Urothelium cell line (cell line): ENCODE measurements around the gene POMGNT2.

ENCODE experiments used
- DNase-seq: peaks from one replicate; pipeline ENCODE4 v3.0.0; 2011; ENCODE audit warnings: low spot score, mixed read lengths
- FAIRE-seq: peaks from 2 replicates; lab custom pipeline; 2011; peaks lifted over from hg19 to GRCh38; lab: Jason Lieb, UNC

POMGNT2 gene

GRCh38 chr3:43105596-43106292 lies at the start of gene POMGNT2:
POMGNT2 (minus strand) TSS chr3:43106079; CDS start chr3:43081431, 24,648 bp downstream.
- FAIRE-seq, result no peak
- peak; percentile 98 for DNase-seq

DNA sequence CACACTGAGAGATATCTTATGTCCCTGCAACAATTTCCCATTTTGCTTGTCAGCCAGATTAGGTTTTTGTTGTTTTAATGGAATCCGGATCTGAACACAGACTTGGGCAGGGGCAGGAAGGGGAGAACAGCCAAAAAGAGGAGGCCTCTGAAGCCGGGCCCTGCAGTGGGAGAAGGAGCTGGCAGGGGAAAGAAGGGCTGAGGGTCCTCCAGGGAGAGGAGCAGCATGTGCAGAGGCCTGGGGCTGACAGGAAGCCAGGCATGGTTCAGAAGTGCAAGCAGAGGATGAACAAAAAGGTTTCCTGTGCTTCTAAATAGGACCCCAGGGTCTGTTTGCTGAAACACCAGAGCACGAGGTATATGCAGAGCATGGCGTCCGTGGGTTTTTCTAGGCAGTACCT lies 49.1 kb upstream of the POMGNT2 start:
- DNase-seq (no peak), FAIRE-seq (no peak)

DNA sequence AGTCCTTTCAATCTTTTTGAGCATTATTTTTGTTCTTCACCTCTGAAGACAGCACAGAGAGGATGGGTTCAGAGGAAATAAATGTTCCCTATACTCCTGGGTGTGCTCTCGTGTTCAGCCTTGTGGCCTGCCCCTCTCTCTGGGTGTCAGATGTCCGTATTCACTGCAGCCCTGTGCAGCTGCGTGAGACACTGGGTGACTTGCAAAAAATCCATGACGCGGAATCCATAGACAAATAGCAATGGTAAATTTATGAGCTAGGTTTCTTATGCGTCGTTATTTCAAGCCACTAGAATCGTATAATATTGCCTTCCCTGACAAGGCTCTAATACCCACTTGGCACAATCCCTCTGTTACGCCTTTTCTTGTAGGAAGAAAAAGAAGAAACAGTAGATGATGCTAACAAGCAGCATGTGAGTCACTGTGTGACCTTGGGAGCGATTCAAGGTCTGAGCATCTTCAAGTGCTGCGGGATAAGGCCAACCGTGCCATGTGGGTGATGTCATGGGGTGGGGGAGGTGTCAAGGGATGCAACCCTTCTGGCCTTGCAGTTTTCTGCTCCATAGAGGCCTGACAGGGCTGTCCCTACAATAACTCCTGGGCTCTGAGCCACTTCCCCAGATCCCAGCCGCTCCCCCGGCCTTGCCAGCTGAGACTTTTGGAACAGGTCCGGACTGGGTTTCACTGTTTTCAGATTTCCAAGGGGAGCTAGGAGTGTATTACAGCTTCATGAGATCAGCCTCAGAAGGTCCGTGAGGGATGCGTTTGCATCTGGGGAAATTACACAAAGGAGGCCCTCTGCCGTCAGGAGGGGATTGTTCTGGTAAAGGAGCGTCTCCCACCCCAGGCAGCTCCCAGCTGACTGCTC lies 47.6 kb upstream of the POMGNT2 start:
- DNase-seq (peak; percentile 61), FAIRE-seq (no peak)

DNA sequence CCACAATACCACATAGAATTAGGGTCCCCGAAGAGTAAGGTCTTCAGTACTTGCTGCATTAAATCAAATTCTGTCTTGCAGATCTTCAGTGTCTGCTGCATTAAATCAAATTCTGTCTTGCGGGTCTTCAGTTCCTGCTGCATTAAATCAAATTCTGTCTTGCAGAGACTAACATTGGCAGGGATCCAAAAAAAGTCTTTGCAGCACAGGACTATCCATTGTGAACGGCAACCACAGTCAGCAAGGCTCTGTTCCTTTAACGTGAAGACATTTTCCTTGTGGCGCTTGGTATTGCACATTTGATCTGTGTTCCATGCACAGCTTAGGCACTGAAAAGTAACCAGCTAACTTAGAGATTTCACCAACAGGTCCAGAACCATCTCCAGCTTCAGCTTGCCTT lies 46.8 kb upstream of the POMGNT2 start:
- DNase-seq (no peak), FAIRE-seq (no peak)

DNA sequence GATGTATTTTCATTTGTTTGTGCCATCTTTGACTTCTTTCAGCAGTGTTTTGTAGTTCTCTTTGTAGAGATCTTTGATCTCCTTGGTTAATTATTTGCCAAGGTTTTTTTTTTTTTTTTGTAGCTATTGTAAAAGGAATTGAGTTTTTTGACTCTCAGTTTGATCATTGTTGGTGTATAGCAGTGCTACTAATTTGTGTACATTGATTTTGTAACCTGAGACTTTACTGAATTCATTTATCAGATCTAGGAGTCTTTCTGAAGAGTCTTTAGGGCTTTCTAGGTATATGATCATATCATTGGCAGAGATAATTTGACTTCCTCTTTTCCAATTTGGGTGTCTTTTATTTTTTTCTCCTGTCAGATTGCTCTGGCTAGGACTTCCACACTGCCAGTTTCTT lies 42.2 kb upstream of the POMGNT2 start:
- no peak for DNase-seq

DNA sequence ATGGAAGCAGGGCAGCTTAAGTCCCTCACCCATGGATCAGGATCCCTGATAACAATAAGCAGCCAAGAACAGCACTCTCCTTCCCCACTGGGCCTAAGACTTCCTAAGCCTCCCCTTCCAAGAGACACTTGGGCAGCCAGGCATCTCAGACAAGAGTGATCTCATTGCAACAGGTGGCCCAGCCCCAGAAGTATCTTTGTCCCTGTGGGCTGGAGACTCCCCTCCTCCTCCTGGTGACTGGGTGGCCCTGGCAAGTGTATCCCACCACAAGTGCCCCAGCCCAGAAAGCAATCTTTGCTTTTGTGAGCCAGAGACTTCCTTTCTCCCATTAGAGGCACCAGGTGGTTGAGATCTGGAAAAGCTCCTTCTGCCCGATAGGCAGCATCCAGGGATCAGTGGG lies 40.7 kb upstream of the POMGNT2 start:
- DNase-seq (no peak), FAIRE-seq (no peak)

More for the DNA sequence above, 42.2 kb upstream of the POMGNT2 start:
- no peak for FAIRE-seq

- FAIRE-seq (no peak), DNase-seq (peak; percentile 21)
These were observed 39.0 kb upstream of the POMGNT2 start for GRCh38 chr3:43144761-43145490.

- DNase-seq, result no peak
- FAIRE-seq, result no peak
These were observed 36.6 kb upstream of the POMGNT2 start for GRCh38 chr3:43142472-43142871.

DNA sequence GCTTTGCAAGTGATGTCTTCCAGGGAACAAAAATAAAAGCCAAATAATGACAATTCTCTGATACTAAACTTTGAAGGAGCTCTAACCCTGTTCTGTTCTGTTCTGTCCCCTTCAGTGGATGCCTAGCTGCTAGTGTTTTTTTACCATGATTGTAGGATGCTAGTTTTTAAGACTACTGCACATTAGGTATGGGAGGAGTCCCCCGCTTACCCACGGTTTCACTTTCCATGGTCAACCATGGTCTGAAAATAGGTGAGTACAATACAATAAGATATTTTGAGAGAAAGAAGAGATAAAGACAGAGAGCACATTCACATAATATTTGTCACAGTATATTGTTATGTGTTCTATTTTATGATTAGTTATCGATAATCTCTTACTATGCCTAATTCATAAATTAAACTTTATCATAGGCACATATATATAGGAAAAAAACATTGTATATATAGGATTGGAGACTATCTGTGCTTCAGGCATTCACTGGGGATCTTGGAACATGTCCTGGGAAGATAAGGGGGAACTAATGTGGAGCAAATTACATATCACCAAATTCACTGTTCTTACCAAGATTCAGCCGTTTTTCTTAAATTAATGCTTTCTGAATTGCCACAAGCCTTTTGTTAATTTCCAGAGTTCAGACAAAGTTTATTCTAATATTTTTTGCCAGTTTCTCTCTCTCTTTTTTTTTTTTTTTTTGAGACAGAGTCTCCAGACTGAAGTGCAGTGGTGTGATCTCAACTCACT lies 32.8 kb upstream of the POMGNT2 start:
- FAIRE-seq, result no peak
- DNase-seq, result no peak

GRCh38 chr3:43132870-43133636 lies 27.2 kb upstream of the POMGNT2 start:
- DNase-seq (no peak), FAIRE-seq (no peak)

DNA sequence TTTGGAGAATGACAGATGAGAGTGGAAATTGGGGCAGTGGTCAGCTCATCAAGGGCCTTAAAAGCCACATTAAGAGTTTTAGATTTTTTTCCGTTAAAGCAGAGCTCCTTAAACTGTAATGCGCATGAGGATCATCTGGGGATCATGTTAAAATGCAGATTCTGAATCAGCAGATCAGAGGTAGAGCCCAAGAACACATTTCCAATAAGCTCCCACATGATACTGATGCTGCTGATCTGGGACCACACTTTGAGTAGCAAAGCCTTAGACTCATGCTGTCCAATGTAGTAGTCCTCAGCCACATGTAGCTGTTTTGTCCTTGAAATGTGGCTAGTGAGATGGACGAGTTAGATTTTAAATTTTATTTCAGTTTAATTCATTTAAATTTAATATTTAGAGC lies 26.3 kb upstream of the POMGNT2 start:
- FAIRE-seq, result no peak

DNA sequence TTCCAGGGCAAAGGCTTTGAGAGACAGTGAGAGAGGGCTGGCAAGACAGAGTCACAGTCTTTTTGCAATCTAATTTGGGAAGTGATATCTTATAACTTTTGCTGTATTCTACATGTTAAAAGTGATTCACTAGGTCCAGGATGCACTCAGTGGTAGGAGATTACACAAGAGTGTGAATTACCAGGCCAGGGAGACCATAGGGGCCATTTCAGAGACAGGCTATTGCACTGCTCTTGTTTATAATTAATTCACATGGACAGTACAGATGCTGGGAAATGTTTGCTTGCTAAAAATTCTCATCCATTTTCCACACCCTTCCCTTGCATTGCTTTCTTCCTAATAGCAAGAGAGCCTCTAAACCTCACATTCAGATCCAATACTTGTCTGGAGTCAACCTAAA lies 22.6 kb upstream of the POMGNT2 start:
- FAIRE-seq (no peak), DNase-seq (no peak)

More for the DNA sequence above, 26.3 kb upstream of the POMGNT2 start:
- DNase-seq, result no peak

GRCh38 chr3:43126536-43126935 lies 20.7 kb upstream of the POMGNT2 start:
- DNase-seq (no peak), FAIRE-seq (no peak)

DNA sequence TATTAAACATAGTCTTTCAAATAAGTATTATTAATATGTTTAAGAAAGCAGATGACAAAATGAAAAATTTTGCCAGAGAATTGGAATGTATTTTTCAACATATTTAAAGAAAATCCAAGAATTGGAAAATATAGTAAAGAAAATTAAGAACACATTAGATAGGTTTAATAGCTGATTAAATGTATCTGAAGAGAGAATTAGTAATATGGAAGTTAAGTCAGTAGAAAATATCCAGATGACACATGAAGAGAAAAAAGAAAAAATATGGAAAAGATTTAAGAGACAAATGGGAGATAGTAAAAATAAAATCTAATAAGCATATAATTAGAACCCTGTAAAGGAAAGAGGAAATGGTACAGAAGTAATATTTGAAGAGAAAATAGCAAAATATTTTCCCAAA lies 18.0 kb upstream of the POMGNT2 start:
- no peak for DNase-seq

GRCh38 chr3:43120937-43121336 lies 15.1 kb upstream of the POMGNT2 start:
- FAIRE-seq (no peak), DNase-seq (no peak)

More for the DNA sequence above, 18.0 kb upstream of the POMGNT2 start:
- no peak for FAIRE-seq

- no peak for DNase-seq
These were observed 11.4 kb upstream of the POMGNT2 start for GRCh38 chr3:43117257-43117656.

GRCh38 chr3:43113671-43114070 lies 7.8 kb upstream of the POMGNT2 start:
- DNase-seq (no peak), FAIRE-seq (no peak)

More at GRCh38 chr3:43117257-43117656, 11.4 kb upstream of the POMGNT2 start:
- no peak for FAIRE-seq

GRCh38 chr3:43106293-43106628 lies 382 bp upstream of the POMGNT2 start:
- FAIRE-seq (no peak), DNase-seq (no peak)

GRCh38 chr3:43104660-43105595 lies 951 bp downstream of the POMGNT2 start:
- FAIRE-seq, result no peak

More at GRCh38 chr3:43104660-43105595, 951 bp downstream of the POMGNT2 start:
- DNase-seq, result peak; percentile 21
